Measurements from ENCODE around the gene CTDSP1. TPM values are rescaled to one million over a fixed set of nuclear protein-coding genes. Genes with fewer than 3 reads are reported as not detected.

CTDSP1 gene
- total and polyA plus RNA-seq, 10 donors: 65.6 to 184 (median 135) TPM

GRCh38 chr2:218406209-218406948 is 6.7 kb downstream of the CTDSP1 start:
- WGBS, 5 donors: 0 to 2% (median 0%) methylated on average over 21 to 56 of the region's 56 CpGs
- Histone ChIP-seq H3K4me1 (peaks cover 37 to 70% (median 65%) of the 10 kb centered on the region in 6 donors), H3K9me3 (no peaks in the 10 kb centered on the region), H3K36me3 (peaks cover 0 to 42% (median 37%) of the 10 kb centered on the region in 6 donors), H3K27me3 (replicated peaks in 1 of 7) (no peaks in the 10 kb centered on the region), H3K27ac (peak overlapping the region; percentile 77 to 100 (median 88)), H3K4me3 (peak overlapping the region; percentile 25 to 69 (median 39))
- TF ChIP-seq POLR2AphosphoS5 (IDR thresholded peaks at IDR 0.05) (peak; percentile 93 to 95 (median 94)), POLR2A (IDR thresholded peaks at IDR 0.05) (no peak), CTCF (IDR thresholded peaks at IDR 0.05 in 8 of 11, conservative IDR thresholded peaks at IDR 0.05 in 3 of 11) (peak; percentile 63 to 92 (median 85))
- peak; percentile 100 for DNase-seq
- intact Hi-C loops (cut with DNase I; ENCODE audit: low total_unique reads): loop anchor here (5.0 to 10.0 kb wide), 3 partner anchors 56 to 251 kb away; partner anchors contain the start of genes BCS1L, CNOT9, USP37 and ZNF142

- Histone ChIP-seq H3K36me3 (peaks cover 0 to 35% (median 31%) of the 10 kb centered on the region in 6 donors), H3K27ac (peak overlapping the region; percentile 77 to 100 (median 88))
Observed at GRCh38 chr2:218406949-218407618, 7.4 kb downstream of the CTDSP1 start.

DNA sequence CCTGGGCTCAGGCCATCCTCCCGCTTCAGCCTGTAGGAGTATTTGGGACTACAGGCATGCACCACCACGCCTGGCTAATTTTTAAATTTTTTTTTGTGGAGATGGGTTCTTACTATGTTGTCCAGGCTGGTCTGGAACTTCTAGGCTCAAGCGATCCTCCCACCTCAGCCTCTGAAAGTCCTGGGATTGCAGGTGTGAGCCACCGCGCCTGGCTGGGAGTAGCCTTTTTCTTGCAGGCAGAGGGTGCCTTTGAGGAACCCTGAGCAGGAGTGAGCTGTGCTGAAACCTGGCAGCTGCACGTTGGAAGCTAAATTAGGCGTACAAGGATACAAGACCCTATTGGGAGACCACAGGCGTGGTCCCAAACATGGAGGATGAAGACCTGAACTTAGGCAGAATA is 8.0 kb downstream of the CTDSP1 start:
- H3K27ac ChIP-seq: peak overlapping the region in 7 of 8 donors; percentile 85 to 100 (median 88)
- peaks cover 0 to 29% (median 25%) of the 10 kb centered on the region in 6 donors for H3K36me3 ChIP-seq
- H3K27me3 ChIP-seq (replicated peaks in 1 of 7): no peaks in the 10 kb centered on the region
- no peak for DNase-seq
- WGBS, 5 donors: 79 to 91% (median 81%) methylated on average over 8 of the region's 8 CpGs
- intact Hi-C loops (cut with DNase I; ENCODE audit: low total_unique reads): loop anchor here (5.0 to 10.0 kb wide), 3 partner anchors 55 to 250 kb away; partner anchors contain the start of genes BCS1L, CNOT9, USP37 and ZNF142
- peaks cover 26 to 61% (median 52%) of the 10 kb centered on the region in 6 donors for H3K4me1 ChIP-seq
- TF ChIP-seq CTCF (IDR thresholded peaks at IDR 0.05 in 8 of 11, conservative IDR thresholded peaks at IDR 0.05 in 3 of 11) (no peak), POLR2A (IDR thresholded peaks at IDR 0.05) (no peak), POLR2AphosphoS5 (IDR thresholded peaks at IDR 0.05) (no peak)
- no peak overlapping the region for H3K4me3 ChIP-seq
- H3K9me3 ChIP-seq: no peaks in the 10 kb centered on the region

More at GRCh38 chr2:218406949-218407618, 7.4 kb downstream of the CTDSP1 start:
- Histone ChIP-seq H3K9me3 (no peaks in the 10 kb centered on the region), H3K4me1 (peaks cover 30 to 63% (median 58%) of the 10 kb centered on the region in 6 donors), H3K4me3 (peak overlapping the region; percentile 21 to 69 (median 39)), H3K27me3 (replicated peaks in 1 of 7) (no peaks in the 10 kb centered on the region)
- 3 to 6% (median 5%) methylated on average over 12 to 13 of the region's 13 CpGs for WGBS, 5 donors
- TF ChIP-seq POLR2AphosphoS5 (IDR thresholded peaks at IDR 0.05): peak in 2 of 3 donors; percentile 68 to 93
- TF ChIP-seq CTCF (IDR thresholded peaks at IDR 0.05 in 8 of 11, conservative IDR thresholded peaks at IDR 0.05 in 3 of 11): no peak
- DNase-seq: peak; percentile 89
- intact Hi-C loops (cut with DNase I; ENCODE audit: low total_unique reads): loop anchor here (5.0 to 10.0 kb wide), 3 partner anchors 55 to 250 kb away; partner anchors contain the start of genes BCS1L, CNOT9, USP37 and ZNF142

All from spleen (tissue), 11 donors.